Upper lobe of left lung (tissue), 4 donors: ENCODE data around the gene TNFAIP8L1.

ENCODE experiments used
- CTCF ChIP-seq, 6 experiments: fragments of 450-650 bp in 4 of 6; fragments of 200-600 bp in 2 of 6; sonication (generic) in 2 of 6; IDR thresholded peaks; one replicate each; pipeline ENCODE4 v1.5.1; 2016 to 2019; ENCODE audit warnings: antibody characterized with exemption in 6 of 6
- EP300 ChIP-seq, 4 donors: sonication (generic); formaldehyde crosslinking; IDR thresholded peaks; one replicate each; pipeline ENCODE4 v1.5.1; 2017; ENCODE audit warnings: antibody characterized with exemption in 4 of 4, control low read depth in 2 of 4
- POLR2A ChIP-seq, 4 donors: fragments of 450-650 bp; IDR thresholded peaks; one replicate each; pipeline ENCODE4 v1.5.1; 2016 to 2017; ENCODE audit warnings: antibody characterized with exemption in 4 of 4, mild to moderate bottlenecking in 2 of 4
- POLR2AphosphoS5 ChIP-seq, 2 donors: sonication (generic); formaldehyde crosslinking; IDR thresholded peaks; one replicate each; pipeline ENCODE4 v1.5.1; 2017; ENCODE audit warnings: antibody characterized with exemption in 2 of 2

- TF ChIP-seq POLR2A (IDR thresholded peaks at IDR 0.05) (no peak), POLR2AphosphoS5 (IDR thresholded peaks at IDR 0.05) (no peak), EP300 (IDR thresholded peaks at IDR 0.05) (no peak), CTCF (IDR thresholded peaks at IDR 0.05) (no peak)
Measured at GRCh38 chr19:4613254-4613751, 26.0 kb upstream of the TNFAIP8L1 start.
